B cell (primary cell): ENCODE data around the gene BRIP1.

ENCODE experiments used
- EZH2 ChIP-seq: IDR thresholded peaks from 2 replicates; pipeline ENCODE4 v1.6.1; 2012; ENCODE audit warnings: borderline replicate concordance, low read depth, mild to moderate bottlenecking, moderate library complexity, low read length; ENCODE audit not compliant: insufficient read depth, poor library complexity, severe bottlenecking
- TF ChIP-seq, protein P1 (sequence below): fragments of 200-600 bp; IDR thresholded peaks from one replicate; pipeline ENCODE4 v1.8.0; 2022; ENCODE audit warnings: antibody characterized with exemption, mild to moderate bottlenecking

DNA sequence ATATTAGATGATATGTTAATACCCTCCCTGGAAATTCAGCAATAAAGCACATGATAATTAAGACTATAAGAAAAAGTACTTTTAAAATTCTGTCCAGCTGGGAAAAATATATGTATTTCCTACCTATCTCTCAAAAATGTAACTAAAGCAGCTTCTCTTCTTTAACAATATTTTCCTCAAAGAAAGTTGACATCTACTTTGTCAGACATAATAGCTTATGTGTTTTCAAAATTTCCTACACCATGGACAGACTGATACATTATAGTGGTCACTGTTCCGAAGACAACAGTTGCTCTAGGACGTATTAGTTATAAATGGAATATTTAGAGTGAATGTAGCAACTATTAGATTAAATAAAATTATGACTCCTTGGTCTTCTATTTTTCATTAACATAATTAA, 140.9 kb downstream of the BRIP1 start:
- TF ChIP-seq, protein P1, sequence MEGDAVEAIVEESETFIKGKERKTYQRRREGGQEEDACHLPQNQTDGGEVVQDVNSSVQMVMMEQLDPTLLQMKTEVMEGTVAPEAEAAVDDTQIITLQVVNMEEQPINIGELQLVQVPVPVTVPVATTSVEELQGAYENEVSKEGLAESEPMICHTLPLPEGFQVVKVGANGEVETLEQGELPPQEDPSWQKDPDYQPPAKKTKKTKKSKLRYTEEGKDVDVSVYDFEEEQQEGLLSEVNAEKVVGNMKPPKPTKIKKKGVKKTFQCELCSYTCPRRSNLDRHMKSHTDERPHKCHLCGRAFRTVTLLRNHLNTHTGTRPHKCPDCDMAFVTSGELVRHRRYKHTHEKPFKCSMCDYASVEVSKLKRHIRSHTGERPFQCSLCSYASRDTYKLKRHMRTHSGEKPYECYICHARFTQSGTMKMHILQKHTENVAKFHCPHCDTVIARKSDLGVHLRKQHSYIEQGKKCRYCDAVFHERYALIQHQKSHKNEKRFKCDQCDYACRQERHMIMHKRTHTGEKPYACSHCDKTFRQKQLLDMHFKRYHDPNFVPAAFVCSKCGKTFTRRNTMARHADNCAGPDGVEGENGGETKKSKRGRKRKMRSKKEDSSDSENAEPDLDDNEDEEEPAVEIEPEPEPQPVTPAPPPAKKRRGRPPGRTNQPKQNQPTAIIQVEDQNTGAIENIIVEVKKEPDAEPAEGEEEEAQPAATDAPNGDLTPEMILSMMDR: no peak
- no peak for TF ChIP-seq EZH2
